A673 (cell line): ENCODE results near the gene NRDE2.

Experiments
- EZH2 ChIP-seq: fragments of 200-600 bp; sonication (generic); IDR thresholded peaks from 2 replicates; pipeline ENCODE4 v1.6.1; 2017; ENCODE audit warnings: borderline replicate concordance, low read depth, mild to moderate bottlenecking, mixed read lengths, antibody characterized with exemption, low read length; ENCODE audit not compliant: poor library complexity, severe bottlenecking
- TF ChIP-seq, protein P1 (sequence below): fragments of 300-800, 200-600 bp; sonication (generic); conservative IDR thresholded peaks from 2 replicates; pipeline ENCODE4 v1.5.1; 2017; ENCODE audit warnings: low read depth, mild to moderate bottlenecking, antibody characterized with exemption, low read length, moderate library complexity, mixed read lengths

DNA sequence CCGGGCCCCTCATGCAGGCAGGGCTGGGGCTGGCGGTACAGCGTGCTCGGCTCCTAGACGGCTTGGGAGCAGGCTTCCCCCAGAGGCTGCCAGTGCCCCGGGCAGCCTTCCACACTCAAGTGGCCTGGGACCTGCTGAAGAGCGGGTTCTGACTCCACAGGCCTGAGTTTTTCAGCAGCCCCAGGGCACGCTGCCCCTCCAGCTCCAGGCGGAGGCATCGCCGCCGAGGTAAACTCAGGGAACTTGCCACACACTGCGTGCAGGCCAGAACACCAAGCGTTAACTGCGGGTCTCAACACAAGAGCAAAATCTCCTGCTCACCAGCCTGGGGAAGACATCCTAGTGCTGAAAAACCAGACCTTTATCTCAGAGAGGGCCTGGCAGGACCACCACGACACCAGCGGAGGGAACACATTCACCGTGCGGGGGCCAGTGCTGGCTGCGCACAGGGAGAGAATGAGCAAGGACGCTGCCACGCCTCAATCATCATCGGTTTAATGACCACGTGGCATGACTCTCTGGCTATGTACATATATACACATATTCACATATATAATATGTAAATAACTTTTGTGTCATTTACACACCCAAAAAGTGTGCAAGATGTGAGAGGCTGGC, 54.1 kb downstream of the NRDE2 start:
- TF ChIP-seq, protein P1, sequence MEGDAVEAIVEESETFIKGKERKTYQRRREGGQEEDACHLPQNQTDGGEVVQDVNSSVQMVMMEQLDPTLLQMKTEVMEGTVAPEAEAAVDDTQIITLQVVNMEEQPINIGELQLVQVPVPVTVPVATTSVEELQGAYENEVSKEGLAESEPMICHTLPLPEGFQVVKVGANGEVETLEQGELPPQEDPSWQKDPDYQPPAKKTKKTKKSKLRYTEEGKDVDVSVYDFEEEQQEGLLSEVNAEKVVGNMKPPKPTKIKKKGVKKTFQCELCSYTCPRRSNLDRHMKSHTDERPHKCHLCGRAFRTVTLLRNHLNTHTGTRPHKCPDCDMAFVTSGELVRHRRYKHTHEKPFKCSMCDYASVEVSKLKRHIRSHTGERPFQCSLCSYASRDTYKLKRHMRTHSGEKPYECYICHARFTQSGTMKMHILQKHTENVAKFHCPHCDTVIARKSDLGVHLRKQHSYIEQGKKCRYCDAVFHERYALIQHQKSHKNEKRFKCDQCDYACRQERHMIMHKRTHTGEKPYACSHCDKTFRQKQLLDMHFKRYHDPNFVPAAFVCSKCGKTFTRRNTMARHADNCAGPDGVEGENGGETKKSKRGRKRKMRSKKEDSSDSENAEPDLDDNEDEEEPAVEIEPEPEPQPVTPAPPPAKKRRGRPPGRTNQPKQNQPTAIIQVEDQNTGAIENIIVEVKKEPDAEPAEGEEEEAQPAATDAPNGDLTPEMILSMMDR, result no peak
- TF ChIP-seq EZH2, result no peak
